Measurements from ENCODE around the gene QRFP. TPM values are rescaled to one million over a fixed set of nuclear protein-coding genes. Genes with fewer than 3 reads are reported as not detected.

The QRFP gene, protein sequence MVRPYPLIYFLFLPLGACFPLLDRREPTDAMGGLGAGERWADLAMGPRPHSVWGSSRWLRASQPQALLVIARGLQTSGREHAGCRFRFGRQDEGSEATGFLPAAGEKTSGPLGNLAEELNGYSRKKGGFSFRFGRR
- polyA plus RNA-seq (ENCODE audit: insufficient read length in 3 of 3) = under 1 TPM; 0.40 to 0.58 (median 0.56) TPM
- long read RNA-seq, donor 1 = 0 reads
- long read RNA-seq, donor 2 = 0 reads
- long read RNA-seq, donor 3 = 0 reads
- long read RNA-seq, donor 4 = 0 reads
- long read RNA-seq, donor 5, partial matches to known transcripts = 0 of 1 reads
- long read RNA-seq, donor 5, other reads (novel, unspliced or antisense) = 0 of 1 reads
- long read RNA-seq, donor 6 = 0 reads
- long read RNA-seq, donor 7 = 0 reads
- long read RNA-seq, donor 8 = 0 reads
- long read RNA-seq, donor 9 = 0 reads
- long read RNA-seq, donor 10 = 0 reads
- long read RNA-seq, donor 11 = 0 reads
- long read RNA-seq, donor 12 = 0 reads
- long read RNA-seq, donor 13 = 0 reads
- long read RNA-seq, donor 14 = 0 reads
- long read RNA-seq, donor 15, partial matches to known transcripts = 0 of 1 reads
- long read RNA-seq, donor 15, other reads (novel, unspliced or antisense) = 0 of 1 reads
- long read RNA-seq, donor 16 = 0 reads

DNA sequence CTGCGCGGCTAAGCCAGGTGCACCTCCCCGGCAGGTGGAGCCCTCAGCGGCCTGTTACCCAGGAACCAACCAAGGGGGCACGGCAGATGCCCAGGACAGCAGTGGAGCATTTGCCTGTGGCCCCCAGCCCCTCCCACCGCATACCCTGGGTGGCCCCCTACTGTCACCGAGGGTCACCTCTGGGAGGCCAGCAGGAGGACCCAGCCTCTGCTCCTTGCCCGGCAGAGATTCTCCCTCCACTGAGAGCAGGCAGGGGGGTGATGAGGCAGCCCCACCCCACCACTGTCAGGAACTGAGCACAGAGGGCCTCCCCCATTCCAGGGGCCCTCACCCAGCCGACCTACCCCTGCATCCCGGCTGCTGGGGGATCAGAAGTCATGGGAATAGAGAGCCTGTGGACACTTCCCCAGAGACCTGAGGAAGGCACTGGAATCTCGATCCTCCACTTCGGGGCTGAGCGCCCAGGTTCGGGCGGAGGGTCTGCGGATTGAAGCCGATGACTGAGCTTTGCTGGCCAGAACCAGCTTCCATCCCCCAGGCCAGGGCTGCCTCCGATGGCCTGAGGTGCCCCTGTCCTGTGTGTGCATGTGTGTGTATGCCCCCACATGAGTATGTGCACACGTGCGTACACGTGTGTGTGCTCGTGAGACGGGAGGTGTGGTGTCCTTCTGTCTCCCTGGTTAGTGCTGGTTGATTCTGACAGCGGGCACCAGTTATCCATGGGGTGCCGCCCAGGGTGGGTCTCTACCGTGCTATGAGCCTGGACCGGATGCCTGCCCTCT lies at the start of gene QRFP:
Gene QRFP, minus strand, starts transcription at position 580 of the 782 bp plus-strand sequence. CDS start 2,974 bp downstream, outside the sequence.
- no peak for DNase-seq

DNA sequence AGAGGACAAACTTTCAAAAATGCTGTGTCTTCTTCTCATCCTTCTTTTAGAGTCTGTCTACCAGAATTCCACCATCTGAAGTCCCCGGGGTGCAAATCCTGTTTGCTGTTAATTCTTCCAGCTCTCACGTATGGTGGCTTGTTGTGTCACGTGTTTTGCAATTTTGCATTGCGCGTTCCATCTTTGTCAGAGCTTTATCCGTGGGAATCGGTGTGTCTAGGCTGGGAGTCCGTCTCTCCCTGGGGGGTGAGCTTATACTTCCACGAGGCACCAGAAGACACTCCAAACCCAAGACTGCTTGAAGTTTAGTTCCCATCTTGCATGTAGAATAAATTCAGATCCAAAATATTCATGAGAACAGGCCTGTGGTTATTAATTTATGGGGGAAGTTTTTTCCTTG lies 48.6 kb upstream of the QRFP start:
- no peak for DNase-seq

DNA sequence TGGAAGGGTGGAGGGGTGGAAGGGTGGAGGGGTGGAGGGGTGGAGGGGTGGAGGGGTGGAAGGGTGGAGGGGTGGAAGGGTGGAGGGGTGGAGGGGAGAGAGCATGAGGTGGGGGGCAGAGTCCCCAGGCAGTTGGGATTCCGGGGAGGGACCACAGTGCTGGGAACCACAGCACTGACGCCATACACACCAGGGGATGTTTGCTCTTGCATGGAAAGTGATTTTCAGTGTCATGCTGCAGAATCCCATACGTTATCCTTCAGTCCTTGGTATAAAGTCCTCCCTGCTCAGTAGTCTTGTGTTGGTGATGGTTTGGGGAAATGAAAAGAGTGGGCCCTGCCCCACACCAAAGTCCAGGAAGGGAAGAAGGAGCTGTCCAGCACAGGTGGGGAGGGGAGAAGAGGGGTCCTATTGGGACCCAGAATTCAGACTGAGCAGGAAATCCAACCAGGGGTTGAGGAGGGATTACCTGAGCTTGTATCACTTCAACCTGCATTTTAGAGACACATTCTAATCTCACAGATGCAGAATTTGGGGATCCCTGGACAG lies 48.0 kb upstream of the QRFP start:
- no peak for DNase-seq

DNA sequence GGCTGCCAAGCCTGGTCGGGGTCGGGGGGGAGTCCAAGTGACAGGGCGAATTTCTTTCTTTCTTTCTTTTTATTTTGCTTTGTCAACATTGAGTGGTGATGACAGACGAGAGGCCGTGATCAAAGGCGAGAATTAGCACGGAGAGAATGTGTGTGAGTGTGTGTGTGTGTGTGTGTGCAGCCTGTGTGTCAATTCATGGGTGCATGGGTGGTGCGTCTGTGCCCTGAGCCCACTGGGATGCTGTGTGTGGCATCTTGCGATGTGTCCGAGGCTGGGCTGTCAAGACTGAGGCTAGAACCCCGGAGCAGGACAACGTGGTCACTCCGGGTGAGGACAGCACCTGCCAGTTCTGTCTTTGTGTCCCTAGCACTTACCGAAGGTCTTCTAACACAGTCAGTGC lies 47.2 kb upstream of the QRFP start:
- DNase-seq = no peak

DNA sequence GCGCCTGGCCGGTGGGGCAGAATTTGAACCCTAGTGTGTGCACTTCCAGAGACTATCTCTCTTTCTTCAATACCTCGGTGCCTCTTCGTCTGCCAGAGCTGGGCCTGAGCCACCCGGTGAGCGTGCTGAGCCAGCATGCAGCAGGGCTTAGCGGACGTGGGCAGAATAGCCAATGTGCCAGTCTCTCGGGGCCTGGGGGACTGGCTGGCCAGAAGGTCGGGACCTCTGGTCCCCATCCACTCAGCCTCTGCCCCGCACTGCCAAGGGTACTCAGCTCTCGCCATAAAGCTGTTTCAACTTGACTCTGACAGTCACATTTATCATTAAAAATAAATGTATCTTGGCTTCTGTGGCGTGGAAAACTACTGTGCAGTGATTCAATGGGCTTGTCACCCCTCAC lies 46.6 kb upstream of the QRFP start:
- no peak for DNase-seq

DNA sequence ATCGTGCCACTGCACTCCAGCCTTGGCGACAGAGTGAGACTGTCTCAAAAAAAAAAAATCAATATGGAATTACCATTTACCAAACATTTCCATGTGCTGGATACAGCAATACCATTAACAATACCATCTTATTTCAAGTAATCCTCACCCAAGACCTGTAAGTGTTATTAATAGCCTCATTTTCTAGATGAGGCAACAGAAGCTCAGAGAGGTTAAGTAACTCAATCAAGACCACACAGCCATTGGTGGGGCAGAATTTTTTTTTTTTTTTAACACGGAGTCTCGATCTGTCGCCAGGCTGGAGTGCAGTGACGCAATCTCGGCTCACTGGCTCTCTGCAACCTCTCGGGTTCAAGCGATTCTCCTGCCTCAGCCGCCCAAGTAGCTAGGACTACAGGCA lies 46.1 kb upstream of the QRFP start:
- no peak for DNase-seq

DNA sequence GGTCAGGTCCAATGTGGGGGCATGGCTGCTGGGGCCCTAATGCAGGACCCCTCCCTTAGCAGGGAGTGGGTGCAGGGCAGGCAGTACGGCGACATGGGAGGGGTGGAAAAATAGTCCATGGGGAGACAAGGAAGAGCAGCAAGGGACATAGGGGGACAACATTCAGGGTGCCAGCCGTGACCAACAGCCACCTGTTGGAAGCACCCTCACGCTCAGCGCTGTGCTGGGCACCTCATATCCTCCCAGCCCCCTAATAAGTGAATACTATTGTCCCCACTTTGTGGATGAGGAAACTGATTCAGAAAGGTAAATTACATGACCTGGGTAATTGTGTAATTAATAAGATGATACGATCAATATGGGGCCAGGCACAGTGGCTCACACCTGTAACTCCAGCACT lies 45.5 kb upstream of the QRFP start:
- DNase-seq = no peak

DNA sequence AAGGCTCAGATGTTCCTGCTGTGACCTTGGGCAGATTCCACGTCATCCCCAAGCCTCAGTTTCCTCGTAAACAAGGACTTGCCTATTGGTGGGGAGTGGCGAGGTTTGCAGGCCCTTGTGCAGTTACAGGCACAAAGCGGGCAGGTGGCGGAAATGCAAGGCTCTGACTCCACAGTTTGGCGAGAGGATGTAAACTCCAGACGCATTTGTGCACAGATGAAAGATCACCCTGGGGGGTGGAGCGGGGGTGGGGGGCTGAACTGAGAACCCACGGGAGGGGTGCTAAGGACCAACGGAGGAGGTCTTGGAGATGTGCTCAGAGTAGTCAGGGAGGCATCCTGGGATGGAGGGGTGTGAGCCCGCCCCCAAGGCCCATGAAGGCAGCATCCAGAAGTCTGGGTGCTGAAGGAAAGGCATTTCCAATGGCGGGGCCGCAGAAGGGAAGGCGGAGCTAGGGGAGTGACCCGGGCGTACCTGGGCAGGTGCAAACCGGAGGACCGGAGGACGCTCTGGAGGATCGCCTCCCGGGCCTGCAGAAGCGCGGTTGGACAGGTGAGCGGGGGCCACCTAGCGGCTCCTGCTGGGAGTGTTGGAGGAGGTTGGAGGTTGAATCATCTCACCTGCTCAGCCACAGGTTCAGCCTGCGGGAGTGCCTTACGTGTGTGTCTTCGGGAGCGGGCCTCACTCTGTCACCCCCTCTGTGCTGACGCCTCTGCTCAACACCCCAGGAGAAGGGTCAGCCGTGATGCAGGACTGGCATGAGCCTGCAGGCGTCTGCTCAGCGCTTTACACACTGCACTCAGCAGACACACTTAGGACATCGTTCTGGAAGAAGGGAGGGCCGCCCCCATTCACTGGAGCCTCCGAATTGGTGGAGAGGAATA lies 44.3 kb upstream of the QRFP start:
- no peak for DNase-seq

DNA sequence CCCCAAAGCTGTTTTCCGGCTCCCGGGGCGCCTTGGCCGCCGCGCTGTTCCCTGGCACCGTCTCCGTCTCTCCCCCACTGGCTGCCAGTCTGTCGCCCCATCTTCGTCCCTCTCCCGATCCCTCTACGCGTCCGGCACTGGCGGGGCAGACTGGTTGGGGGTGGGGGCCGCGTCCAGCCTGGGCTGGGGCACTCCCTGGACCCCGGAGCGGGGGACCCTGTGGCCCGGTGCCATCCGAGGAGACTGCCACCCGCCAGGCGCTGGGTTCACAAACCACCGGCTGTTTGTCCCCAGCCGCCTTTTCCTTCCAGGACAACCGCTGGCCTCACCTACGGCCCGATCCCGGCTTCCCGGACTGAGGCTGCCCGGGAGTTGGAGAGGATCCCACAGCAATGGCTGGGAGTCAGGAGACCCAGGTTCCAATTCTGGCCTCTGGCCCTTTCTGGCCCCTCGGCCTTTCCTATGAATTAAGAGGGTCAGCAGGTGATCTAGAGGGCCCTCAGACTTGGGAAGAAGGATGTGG lies 43.5 kb upstream of the QRFP start:
- DNase-seq = no peak

DNA sequence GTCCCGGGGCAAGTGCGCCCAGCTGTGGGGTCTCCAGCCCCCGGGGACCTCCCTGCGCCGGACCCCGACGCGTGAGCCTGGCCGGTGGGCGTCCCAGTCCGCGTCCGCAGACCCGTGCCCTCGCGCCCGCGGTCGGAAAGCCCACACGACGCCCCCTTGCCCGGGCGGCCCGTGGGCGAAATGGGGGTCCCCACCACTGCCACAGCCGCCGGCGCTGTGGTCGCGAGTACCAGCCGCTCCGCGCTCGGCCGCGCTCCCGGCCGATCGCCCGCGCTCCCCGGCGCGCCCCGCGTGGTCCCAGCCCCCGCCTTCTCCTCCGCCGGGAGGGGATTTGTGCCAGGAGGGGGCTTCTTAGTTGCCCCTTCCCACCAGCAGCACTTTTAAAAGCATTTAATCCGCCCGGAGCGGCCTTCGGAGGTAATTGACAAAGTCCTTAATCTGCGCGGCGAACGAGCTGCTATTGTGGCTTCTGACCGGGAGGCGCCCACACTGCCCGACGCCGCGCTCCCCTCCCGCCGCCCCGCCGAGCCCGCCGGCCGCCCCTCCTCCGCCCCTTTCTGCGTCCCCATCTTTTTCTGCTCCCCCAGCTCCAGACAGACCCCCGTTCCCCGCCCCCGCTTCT lies 42.9 kb upstream of the QRFP start:
- no peak for DNase-seq

DNA sequence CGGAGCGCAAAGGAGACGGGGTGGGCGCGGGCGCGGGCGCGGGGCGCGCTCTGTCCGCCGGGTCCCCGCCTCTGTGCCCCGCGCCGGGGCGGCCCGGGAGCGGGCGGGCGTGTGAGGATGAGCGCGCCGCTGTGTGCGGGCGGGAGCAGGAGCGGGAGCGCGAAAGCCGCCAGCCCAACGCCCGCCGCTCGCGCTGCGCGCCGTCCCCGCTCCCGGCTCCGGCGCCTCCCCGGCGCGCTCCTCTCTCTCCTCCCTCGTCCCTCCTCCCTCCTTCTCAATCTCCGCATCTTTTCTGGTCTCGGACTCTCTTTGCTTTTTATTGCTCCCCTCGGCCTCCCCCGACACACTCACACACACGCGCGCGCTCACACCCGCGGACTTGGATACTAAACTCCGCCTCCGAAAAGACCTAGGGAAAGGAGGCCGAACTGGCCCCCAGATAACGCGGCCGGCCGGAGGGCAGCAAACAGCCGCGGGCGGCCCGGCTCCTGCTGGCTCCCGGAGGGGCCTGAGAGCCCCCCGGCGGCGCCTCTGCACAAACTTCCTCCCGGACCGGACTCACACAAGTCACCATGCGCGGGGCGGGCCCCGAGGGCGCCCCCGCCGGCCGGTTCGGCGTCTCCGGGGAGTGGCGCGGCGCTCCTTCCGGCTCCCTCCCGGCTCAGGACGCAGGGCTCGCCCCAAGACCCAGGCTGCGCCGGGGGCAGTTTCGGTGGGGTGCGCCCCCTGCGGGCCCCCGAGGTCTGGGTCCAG lies 42.2 kb upstream of the QRFP start, which contains the start of gene FIBCD1:
Gene FIBCD1, minus strand, starts transcription at position 596 of the 753 bp plus-strand sequence. CDS start 640 bp downstream, outside the sequence.
- DNase-seq = no peak

DNA sequence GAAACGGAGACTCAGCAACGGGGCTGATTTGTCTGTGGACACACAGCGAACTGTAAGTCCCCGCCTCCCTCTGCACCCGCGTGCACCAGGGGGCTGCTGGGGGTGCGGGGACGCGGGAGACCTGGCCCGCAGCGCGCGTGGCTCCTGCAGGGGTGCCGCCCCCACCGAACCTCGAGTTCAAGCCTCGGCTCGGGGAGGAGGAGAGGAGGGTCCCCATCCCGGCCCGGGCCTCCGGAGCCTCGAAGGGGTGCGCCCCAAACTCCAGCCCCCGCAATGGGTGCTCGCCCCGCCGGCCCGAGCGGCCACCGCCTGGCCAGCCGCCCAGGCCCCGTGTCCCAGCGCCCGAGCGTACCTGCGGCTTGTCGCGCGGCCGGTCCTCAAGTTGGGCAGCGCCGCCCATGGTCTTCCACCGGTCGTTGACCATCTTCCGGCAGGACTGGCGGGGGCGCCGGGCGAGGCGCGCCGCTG lies 41.6 kb upstream of the QRFP start:
- no peak for DNase-seq

DNA sequence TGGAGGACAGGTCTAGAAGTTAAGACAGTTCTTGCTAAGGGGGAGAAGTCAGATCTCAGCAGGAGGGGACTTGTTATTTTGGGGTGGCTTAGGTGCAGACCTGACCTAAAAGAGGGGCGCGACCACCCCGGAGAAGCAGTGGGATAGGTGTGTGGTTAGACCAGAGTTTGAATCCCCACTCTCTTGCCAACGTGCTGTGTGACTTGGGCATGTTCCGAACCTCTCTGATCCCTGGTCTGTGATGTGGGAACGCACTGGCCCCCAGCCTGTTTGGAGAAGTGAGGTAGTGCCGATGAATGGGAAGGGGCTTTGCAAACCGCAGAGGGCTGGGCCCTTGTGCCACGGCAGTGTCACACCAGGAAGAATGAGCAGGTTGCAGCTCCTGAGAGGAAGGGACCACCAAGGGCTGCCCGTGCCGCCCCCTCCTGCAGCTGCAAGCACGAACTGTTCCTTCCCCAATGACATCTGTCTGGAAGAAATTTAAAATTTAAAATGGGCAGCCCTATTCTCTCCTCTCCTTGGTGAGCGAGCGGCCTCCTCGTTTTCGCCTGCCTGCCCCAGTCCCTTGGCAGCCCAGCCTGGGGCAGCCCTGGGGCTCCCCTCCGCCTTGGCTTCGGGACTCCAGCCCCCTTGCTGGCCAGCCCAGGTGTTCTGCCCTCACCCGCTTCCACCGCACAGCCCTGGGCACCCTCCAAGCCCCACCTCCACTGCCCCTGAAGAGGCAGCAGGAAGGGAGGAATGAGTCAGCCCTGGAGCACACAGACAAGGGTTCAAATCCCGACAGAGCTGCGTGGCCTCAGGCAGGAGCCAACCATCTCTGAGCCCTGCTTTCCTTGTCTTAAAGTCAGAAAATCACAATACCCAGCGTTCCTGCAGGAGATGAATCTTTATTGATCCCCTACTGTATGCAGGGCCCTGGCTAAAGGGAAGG lies 40.8 kb upstream of the QRFP start:
- DNase-seq = no peak

DNA sequence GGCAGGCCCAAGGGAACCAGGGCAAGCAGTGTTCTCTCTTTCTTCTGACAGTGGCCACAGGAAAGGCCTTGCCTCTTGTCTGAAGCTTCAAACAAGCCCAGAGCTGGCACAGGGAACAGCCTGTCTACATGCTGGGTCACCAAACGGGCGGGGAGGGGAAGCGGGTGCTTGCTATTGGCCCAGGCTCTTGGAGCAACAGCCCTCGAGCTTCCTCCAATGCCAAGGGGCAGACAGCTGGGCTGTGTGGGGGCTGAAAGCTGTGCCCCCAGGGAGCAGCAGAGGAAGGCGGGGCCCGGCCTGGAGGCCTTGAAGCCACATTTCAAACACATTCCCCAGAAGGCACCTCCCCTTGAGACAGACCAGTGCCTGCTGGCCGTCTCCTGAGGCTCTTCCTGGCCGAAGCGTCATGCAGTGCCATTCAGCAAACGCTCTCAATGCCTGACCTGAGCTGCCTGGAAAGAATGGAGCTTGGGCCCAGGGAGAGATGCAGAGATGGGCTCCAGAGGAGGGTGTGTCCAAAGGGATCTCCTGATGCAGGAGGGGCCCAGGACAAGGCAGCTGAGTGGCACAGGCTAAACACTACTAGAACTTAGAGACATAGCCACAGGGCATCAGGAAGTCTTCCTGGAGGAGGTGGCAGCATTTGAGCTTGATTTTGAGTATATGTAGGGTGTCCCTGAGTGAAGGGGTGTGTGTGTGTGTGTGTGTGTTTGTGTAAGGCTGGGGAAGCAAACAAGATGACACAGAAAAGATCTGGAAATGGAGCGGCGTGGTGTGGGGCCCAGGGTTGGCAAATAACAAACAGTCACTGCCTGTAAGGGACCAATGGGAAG lies 39.9 kb upstream of the QRFP start:
- no peak for DNase-seq

DNA sequence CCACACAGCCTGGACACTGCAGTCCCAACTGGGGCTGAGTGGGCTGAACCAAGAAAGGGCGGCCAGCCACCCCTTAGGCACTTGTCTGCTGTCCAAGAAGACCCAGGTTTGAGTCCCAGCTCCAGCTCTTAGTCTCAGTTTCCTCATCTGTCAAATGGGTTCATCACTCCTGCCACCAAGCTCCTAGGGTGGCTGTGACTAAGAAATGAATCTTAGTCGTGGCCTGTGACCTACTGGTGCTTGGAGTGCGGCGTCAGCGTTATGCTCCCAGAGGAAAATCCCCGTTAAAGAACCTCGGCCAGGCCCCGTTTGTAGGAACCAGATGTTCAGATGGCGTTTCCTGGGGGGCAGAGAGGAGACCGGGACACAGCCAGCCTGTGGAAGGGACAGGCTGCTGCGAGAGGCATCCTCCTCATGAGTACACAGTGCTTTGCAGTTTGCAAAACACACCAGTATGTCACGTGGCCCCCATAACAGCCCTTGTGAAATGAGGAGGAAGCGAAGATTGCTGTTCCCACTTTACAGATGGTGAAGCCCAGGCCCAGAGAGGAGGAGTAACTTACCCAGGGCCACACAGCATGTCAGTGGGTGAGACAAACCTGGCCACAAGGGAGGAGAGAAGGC lies 39.1 kb upstream of the QRFP start:
- no peak for DNase-seq

DNA sequence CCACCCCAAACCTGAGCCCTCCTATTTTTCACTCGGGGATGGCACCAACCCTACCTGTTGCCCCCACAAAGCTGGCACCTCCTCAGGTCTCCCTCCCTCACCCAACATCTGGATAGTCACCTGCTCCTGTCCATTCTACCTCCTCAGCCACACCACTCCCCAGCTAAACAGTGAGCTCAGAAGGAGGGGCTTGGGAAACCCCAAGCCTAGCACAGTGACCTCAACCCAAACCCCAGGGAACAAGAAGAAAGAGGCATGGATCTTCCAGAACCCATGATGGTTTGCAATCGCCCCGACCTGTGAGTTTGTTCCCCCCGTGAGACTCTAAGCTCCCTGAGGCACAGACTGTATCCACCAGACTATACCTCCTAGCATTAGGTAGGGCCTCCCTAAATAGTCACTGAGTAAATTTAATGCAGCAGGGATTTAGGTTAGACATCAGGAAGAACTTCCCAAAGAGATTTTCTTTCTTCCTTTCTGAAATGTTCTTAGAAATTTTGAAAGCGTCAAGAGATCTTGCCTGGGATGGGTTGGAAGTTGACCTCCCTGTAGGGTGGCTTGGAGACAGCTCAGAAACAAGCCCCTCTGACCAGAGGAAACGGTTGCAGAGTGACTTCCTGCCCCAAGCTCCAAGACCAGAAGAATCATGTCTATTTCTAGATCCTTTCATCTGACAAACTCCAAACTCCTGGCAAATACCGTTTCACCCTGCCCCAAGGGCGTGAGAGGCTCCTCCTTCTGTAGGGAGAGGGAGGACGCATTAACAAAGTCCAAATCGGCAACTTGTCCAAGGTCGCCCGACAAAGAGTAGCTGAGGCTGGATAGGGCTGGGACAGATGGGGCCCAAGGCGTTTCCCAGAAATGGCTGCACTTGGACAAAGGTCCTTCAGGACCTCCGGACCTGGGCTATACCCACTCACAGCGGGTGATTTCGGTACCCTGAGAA lies 38.4 kb upstream of the QRFP start:
- DNase-seq = no peak
